Subcutaneous abdominal adipose tissue (tissue), 5 donors: ENCODE data around the gene POLR2F.

Experiments
- H3K27ac ChIP-seq: one replicate; pipeline ENCODE4 v1.7.0; 2013; ENCODE audit warnings: low read depth, mild to moderate bottlenecking, inconsistent platforms, low read length, moderate library complexity
- H3K27me3 ChIP-seq, 5 donors: one replicate each; pipeline ENCODE4 v1.7.0; 2013; ENCODE audit warnings: low read length in 5 of 5, inconsistent platforms in 1 of 5; ENCODE audit not compliant: control insufficient read depth in 5 of 5, insufficient read depth in 4 of 5
- H3K36me3 ChIP-seq, 5 donors: one replicate each; pipeline ENCODE4 v1.7.0; 2013; ENCODE audit warnings: low read length in 5 of 5; ENCODE audit not compliant: control insufficient read depth in 5 of 5, insufficient read depth in 5 of 5
- H3K4me1 ChIP-seq, 5 donors: one replicate each; pipeline ENCODE4 v1.7.0; 2013; ENCODE audit warnings: low read length in 5 of 5, mild to moderate bottlenecking in 3 of 5, moderate library complexity in 1 of 5; ENCODE audit not compliant: control insufficient read depth in 5 of 5, insufficient read depth in 5 of 5
- H3K4me3 ChIP-seq, 5 donors: one replicate each; pipeline ENCODE4 v1.7.0; 2013; ENCODE audit warnings: low read length in 5 of 5, low read depth in 1 of 5
- H3K9ac ChIP-seq, 5 donors: one replicate each; pipeline ENCODE4 v1.7.0; 2013; ENCODE audit warnings: low read length in 5 of 5, mild to moderate bottlenecking in 4 of 5, moderate library complexity in 3 of 5
- H3K9me3 ChIP-seq, 5 donors: one replicate each; pipeline ENCODE4 v1.7.0; 2013; ENCODE audit warnings: low read length in 5 of 5; ENCODE audit not compliant: control insufficient read depth in 5 of 5
- donor health status: healthy.
- donor health status: healthy.
- donor health status: healthy.
- donor health status: healthy.
- donor health status: healthy.

POLR2F gene

DNA sequence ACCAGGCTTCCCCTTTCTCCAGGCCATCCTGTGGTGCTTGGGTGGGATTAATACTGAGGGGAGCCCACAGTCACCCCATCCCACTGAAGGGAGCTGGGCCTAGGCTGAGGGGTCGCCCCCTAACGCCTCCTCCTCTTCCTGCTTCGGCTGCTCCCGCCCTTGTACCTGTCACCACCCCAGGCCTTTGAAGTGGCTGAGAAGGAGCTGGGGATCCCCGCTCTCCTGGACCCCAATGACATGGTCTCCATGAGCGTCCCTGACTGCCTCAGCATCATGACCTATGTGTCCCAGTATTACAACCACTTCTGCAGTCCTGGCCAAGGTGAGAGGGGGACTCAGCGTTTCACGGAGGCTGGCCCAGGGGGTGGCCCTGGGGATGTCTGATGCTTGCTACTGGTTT, 41.3 kb upstream of the POLR2F start:
- no peak overlapping the region for H3K9ac ChIP-seq
- H3K4me1 ChIP-seq: peaks cover 2 to 45% (median 20%) of the 10 kb centered on the region in 5 donors
- H3K27me3 ChIP-seq: no peaks in the 10 kb centered on the region
- peak overlapping the region; percentile 23 for H3K27ac ChIP-seq
- peaks cover 0 to 29% (median 22%) of the 10 kb centered on the region in 5 donors for H3K36me3 ChIP-seq
- no peaks in the 10 kb centered on the region for H3K9me3 ChIP-seq
- H3K4me3 ChIP-seq: no peak overlapping the region

DNA sequence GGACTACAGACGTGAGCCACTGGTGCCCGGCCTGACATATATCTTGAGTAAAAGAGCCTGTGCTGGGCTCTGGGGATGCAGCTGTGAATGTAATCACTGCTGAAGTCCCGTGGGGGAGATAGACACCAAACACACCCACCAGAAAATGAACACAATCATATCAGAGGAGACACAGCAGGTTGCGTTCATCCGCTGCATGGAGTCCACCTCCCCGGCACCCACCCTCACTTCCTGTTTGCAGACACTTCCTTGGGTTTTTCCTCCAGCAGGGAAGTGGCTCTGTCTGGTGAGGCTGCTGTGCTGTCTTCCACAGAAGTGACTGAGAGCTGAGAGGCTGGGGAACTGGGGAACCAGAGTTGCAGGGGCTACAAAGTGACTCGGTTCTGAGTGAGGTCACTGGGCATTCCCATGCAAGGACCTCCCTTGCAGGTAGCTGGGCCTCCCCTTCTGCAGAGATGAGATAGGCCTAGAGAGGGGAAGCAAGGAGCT, 40.2 kb upstream of the POLR2F start:
- Histone ChIP-seq H3K4me3 (no peak overlapping the region), H3K36me3 (peaks cover 0 to 40% (median 33%) of the 10 kb centered on the region in 5 donors), H3K4me1 (peaks cover 0 to 46% (median 11%) of the 10 kb centered on the region in 5 donors), H3K9me3 (no peaks in the 10 kb centered on the region), H3K27ac (no peak overlapping the region), H3K9ac (no peak overlapping the region), H3K27me3 (no peaks in the 10 kb centered on the region)

DNA sequence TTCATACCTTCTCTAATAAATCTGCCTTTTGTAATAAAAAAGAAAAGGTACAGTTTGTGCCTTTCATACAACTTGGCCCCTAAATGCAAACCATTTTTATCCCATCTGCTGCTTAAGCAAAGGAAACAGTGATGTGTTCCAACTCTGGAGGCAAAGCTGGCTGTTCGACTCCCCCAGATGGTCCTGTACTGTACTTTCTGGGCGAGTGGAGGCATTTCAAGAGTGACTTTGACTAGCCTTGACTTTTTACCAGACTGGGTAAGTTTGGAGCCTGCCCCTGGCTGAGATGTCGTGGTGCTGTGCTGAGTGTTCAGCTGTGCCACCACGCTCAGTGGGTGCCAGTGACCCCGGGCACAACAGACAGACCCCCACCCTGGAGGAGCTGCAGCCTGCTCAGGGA, 37.2 kb upstream of the POLR2F start:
- Histone ChIP-seq H3K9me3 (no peaks in the 10 kb centered on the region), H3K9ac (peak overlapping the region in 1 of 5 donors; percentile 6), H3K27ac (no peak overlapping the region), H3K36me3 (peaks cover 0 to 60% (median 42%) of the 10 kb centered on the region in 5 donors), H3K27me3 (no peaks in the 10 kb centered on the region), H3K4me3 (no peak overlapping the region), H3K4me1 (peaks cover under 1 to 42% (median 9%) of the 10 kb centered on the region in 5 donors)

DNA sequence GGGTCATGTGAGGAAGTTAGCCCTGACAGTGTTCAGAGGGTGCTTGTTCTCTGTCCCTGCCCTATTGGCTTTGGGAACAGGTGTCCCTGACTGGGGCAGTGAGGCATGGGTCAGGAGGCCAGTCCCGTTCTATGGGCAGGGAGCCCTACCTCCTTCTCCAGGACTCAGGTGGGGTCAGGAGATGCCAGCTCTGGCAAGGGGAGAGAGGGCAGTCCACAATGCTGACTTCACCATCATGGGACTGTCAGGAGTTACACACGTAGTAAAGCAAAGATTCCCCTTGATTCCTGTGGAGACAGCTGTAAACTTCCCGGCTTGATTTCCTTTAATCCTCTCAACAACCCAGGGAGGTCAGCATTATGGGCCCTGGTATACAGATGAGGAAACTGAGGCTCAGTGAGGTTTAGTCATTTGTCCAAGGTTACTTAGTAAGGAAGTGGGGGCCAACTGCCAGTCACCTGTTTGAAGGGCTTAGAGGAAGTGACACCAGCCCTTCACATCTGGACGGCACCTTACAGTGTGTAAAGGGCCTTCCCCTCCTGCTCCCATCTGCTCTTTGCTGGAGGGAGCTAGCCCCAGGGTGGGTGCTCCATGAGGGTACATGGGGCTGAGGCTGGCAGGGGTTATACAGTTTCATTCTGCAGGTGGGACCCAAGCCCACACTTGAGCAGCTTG, 35.5 kb upstream of the POLR2F start:
- Histone ChIP-seq H3K9ac (no peak overlapping the region), H3K4me1 (peaks cover 0 to 29% (median 5%) of the 10 kb centered on the region in 5 donors), H3K36me3 (peaks cover 0 to 59% (median 42%) of the 10 kb centered on the region in 5 donors), H3K27me3 (no peaks in the 10 kb centered on the region), H3K4me3 (no peak overlapping the region), H3K27ac (no peak overlapping the region), H3K9me3 (no peaks in the 10 kb centered on the region)

DNA sequence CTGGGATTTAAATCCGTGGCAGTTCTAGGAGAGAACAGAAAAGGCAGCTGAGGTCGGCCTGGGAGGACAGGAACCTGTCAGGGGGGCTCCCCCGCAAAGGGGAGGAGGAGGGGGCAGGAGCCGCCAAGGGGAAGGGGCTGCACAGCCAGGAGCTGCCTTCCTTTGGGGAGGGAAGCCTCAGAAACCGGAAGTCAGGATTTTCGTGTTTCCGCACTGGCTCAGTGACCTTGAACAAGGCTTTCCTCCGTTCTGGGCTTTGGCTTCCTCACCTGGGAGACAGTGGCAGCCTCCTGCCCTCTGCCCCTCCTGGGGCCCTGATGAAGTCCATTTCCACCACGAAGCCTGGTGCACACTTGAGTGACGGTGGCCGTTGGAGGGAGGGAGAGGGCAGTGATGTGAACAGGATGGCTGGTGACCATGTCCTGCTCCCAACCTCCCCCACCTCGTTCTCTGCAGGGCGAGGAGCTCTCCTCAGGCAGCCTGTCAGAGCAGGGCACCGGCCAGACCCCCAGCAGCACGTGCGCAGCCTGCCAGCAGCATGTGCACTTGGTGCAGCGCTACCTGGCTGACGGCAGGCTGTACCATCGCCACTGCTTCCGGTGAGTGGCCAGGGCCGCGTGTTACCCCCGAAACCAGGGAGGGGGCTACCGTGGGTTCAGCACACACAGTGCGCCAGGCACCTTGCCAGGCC, 34.8 kb upstream of the POLR2F start:
- Histone ChIP-seq H3K27me3 (no peaks in the 10 kb centered on the region), H3K4me1 (peaks cover 0 to 23% (median 5%) of the 10 kb centered on the region in 5 donors), H3K9me3 (no peaks in the 10 kb centered on the region), H3K4me3 (no peak overlapping the region), H3K27ac (no peak overlapping the region), H3K36me3 (peaks cover 0 to 60% (median 41%) of the 10 kb centered on the region in 5 donors), H3K9ac (no peak overlapping the region)

DNA sequence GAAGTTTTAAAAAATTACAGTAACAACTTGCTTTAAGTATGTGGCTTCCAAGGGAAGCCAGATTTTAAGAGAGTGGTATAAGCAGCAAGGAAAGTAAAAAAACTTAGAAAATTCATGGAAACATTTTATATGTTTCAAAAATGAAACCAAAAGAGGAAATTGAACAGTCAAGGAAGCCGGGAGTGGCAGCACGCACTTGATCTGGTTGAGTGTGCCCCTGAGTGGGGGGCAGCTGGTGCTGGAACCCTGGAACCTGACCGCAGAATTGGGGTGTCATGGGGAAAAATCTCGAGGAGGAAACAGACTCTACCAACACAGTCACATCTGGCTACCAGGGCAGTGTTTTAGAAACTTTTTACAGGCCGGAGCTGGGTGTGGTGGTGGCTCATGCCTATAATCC, 33.4 kb upstream of the POLR2F start:
- no peaks in the 10 kb centered on the region for H3K27me3 ChIP-seq
- peaks cover 0 to 72% (median 46%) of the 10 kb centered on the region in 5 donors for H3K36me3 ChIP-seq
- no peak overlapping the region for H3K27ac ChIP-seq
- H3K9ac ChIP-seq: peak overlapping the region in 1 of 5 donors; percentile 4
- peaks cover 0 to 24% (median 8%) of the 10 kb centered on the region in 5 donors for H3K4me1 ChIP-seq
- no peaks in the 10 kb centered on the region for H3K9me3 ChIP-seq
- peak overlapping the region in 1 of 5 donors; percentile 6 for H3K4me3 ChIP-seq

DNA sequence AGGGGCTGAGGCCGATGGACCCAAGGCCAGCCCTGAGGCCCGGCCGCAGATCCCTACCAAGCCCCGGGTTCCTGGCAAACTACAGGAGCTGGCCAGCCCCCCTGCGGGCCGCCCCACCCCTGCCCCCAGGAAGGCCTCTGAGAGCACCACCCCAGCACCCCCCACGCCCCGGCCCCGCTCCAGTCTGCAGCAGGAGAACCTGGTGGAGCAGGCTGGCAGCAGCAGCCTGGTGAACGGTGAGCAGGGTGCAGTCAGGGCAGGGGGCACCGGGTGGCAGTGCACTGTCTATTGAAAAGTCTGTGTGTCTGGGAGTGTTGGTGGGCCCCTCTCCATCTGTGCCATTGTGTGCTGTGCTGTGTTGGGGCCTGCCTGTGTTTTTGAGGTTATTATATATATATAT, 31.3 kb upstream of the POLR2F start:
- peaks cover 0 to 76% (median 56%) of the 10 kb centered on the region in 5 donors for H3K36me3 ChIP-seq
- no peaks in the 10 kb centered on the region for H3K9me3 ChIP-seq
- no peak overlapping the region for H3K27ac ChIP-seq
- peaks cover 0 to 27% (median 14%) of the 10 kb centered on the region in 5 donors for H3K4me1 ChIP-seq
- no peak overlapping the region for H3K4me3 ChIP-seq
- H3K9ac ChIP-seq: no peak overlapping the region
- no peaks in the 10 kb centered on the region for H3K27me3 ChIP-seq

DNA sequence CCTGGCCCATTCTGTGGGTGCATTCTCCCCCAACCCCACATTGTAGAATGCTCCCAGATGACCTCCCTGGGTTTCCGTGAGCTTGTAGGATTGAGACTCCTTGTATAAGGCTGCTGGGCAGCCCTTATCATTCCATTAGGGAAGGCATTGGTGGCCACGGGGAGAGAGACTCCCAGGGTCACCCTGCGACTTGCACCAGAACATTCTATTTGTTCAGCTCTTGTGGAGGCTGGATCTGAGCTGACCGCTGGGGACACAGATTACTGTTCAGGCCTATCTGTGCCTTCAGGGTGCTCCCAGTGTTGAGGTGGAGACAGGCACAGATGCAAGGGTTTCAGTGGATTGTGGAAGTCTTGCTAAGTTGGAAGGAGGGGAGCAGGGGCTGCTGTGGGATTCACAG, 29.6 kb upstream of the POLR2F start:
- Histone ChIP-seq H3K4me1 (peaks cover 0 to 12% (median 8%) of the 10 kb centered on the region in 5 donors), H3K9ac (no peak overlapping the region), H3K36me3 (peaks cover 0 to 74% (median 51%) of the 10 kb centered on the region in 5 donors), H3K27me3 (no peaks in the 10 kb centered on the region), H3K4me3 (no peak overlapping the region), H3K9me3 (no peaks in the 10 kb centered on the region), H3K27ac (no peak overlapping the region)

DNA sequence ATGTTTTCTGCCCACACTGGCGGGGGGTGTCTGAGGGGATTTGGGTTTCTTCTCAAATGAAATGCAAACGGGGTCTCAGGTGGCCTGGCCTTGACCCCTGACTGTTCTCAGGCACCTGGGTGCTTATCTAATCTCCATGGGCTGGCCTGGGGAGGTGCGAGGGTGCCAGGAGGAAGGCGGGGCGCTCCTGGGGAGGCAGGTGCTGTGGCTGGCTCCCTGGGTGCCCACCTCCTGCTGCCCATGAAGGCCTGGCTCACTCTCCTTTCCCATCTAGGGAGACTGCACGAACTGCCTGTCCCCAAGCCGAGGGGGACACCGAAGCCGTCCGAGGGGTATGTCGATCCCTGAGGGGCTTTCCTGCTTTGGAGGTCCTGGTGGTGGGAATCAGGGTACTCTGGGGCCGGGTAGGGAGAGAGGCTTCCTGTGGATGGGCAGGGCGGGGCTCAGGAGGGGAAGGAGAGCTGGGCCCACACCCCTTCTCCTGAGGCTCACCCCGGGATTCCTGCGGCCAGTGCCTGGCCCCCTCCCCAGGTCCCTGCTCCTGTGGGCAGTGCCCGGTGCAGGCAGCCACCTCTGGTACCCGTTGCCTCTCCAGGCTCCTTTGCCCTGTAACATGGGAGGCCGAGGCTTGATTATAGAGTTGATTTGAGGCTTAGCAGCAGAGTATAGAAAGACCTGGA, 29.0 kb upstream of the POLR2F start:
- peaks cover 0 to 8% (median 5%) of the 10 kb centered on the region in 5 donors for H3K4me1 ChIP-seq
- H3K9me3 ChIP-seq: no peaks in the 10 kb centered on the region
- H3K36me3 ChIP-seq: peaks cover 0 to 76% (median 53%) of the 10 kb centered on the region in 5 donors
- H3K27ac ChIP-seq: no peak overlapping the region
- no peaks in the 10 kb centered on the region for H3K27me3 ChIP-seq
- no peak overlapping the region for H3K4me3 ChIP-seq
- no peak overlapping the region for H3K9ac ChIP-seq
